Measurements from ENCODE around the gene PRDM16. TPM values are rescaled to one million over a fixed set of nuclear protein-coding genes. Genes with fewer than 3 reads are reported as not detected.
A peak's percentile ranks its signal among the peaks of the same experiment; 100 is the strongest.

Gene PRDM16
- total and polyA plus RNA-seq, 2 of the 13 experiments (the other 11 are each of a cell fraction or from before 2014, with no cell fraction given), result 0.15 to 0.81 TPM

GRCh38 chr1:3454811-3455618, 386.0 kb downstream of the PRDM16 start (continued):
- TF ChIP-seq LCORL (IDR thresholded peaks at IDR 0.05) (no peak), LCORL (CRISPR knock-in tag; IDR thresholded peaks at IDR 0.05) (peak; percentile 39; the same call in 1 of the 2 replicates), ZNF207 (IDR thresholded peaks at IDR 0.05; ENCODE audit: borderline replicate concordance) (no peak), SMAD9 (CRISPR knock-in tag; IDR thresholded peaks at IDR 0.05) (no peak), ZBTB7A (CRISPR knock-in tag; IDR thresholded peaks at IDR 0.05) (peak; percentile 30; the same call in 1 of the 2 replicates), BHLHE40 (IDR thresholded peaks at IDR 0.05; ENCODE audit: low read length) (no peak), SALL2 (CRISPR knock-in tag; IDR thresholded peaks at IDR 0.05) (no peak), ZNF570 (CRISPR knock-in tag; IDR thresholded peaks at IDR 0.05; ENCODE audit: borderline replicate concordance) (no peak), NCOR1 (IDR thresholded peaks at IDR 0.05; ENCODE audit: borderline replicate concordance, low read length) (peak; percentile 90), MED8 (CRISPR knock-in tag; IDR thresholded peaks at IDR 0.05; ENCODE audit: insufficient replicate concordance) (peak; percentile 68), NR2C2 (CRISPR knock-in tag; IDR thresholded peaks at IDR 0.05; ENCODE audit: borderline replicate concordance) (peak; percentile 11), ZNF792 (CRISPR knock-in tag; IDR thresholded peaks at IDR 0.05) (no peak; the same call in 1 of the 2 replicates), DNMT1 (CRISPR knock-in tag; IDR thresholded peaks at IDR 0.05) (no peak), TFE3 (CRISPR knock-in tag; IDR thresholded peaks at IDR 0.05) (no peak), ZNF260 (CRISPR knock-in tag; IDR thresholded peaks at IDR 0.05; ENCODE audit: borderline replicate concordance, low read depth) (no peak), REST (IDR thresholded peaks at IDR 0.05; ENCODE audit: borderline replicate concordance in 1 of 2, low read depth in 1 of 2, low read length in 2 of 2) (no peak), NFKB2 (CRISPR knock-in tag; IDR thresholded peaks at IDR 0.05; ENCODE audit: borderline replicate concordance) (no peak; the same call in 1 of the 2 replicates), PRPF4 (IDR thresholded peaks at IDR 0.05; ENCODE audit: low read depth, low read length, poor library complexity, severe bottlenecking) (peak; percentile 65), FOXA3 (CRISPR knock-in tag; IDR thresholded peaks at IDR 0.05) (peak; percentile 40), ZBTB26 (CRISPR knock-in tag; IDR thresholded peaks at IDR 0.05; ENCODE audit: borderline replicate concordance) (peak; percentile 66; the same call in 1 of the 2 replicates), SP1 (IDR thresholded peaks at IDR 0.05) (no peak), SP1 (CRISPR knock-in tag; IDR thresholded peaks at IDR 0.05) (no peak), ZFP36L1 (CRISPR knock-in tag; IDR thresholded peaks at IDR 0.05) (peak; percentile 77; the same call in 1 of the 2 replicates), NR2F6 (IDR thresholded peaks at IDR 0.05) (peak; percentile 86), NR2F6 (CRISPR knock-in tag; IDR thresholded peaks at IDR 0.05) (peak; percentile 92), TBX2 (CRISPR knock-in tag; IDR thresholded peaks at IDR 0.05; ENCODE audit: borderline replicate concordance) (peak; percentile 56)
